HG03469 (cell line): Measurements from ENCODE around the gene PGA3.
"Not testable (repeated sequence)": the region's sequence is repeated elsewhere in the genome, so short reads cannot be mapped to it uniquely, and the experiment has no call there.

Source experiments
- ATAC-seq: cut with Tn5 transposase; IDR thresholded peaks from one replicate; pipeline ENCODE4 v1.9.1; 2021; ENCODE audit warnings: mild to moderate bottlenecking, moderate library complexity, moderate number of reproducible peaks; ENCODE audit not compliant: unreplicated experiment

PGA3 gene

DNA sequence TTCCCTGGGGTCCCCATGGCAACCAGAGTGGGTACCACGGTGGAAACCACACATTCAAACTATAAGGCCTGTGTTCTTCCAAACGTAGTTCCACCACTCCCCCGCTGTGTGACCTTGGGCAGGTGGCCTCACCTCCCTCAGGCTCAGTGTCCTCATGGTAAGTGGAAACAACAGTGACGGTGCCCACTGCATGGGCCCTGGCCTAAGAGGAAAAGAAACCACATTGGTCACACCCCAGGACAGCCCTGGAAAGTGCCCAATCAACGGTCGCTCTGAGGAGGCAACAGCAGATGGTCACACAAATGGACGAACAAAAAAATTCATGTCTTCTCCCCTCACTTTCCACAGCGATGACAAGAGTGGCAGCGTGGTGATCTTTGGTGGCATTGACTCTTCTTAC, 44.8 kb downstream of the PGA3 start:
- ATAC-seq, result not testable (repeated sequence)

DNA sequence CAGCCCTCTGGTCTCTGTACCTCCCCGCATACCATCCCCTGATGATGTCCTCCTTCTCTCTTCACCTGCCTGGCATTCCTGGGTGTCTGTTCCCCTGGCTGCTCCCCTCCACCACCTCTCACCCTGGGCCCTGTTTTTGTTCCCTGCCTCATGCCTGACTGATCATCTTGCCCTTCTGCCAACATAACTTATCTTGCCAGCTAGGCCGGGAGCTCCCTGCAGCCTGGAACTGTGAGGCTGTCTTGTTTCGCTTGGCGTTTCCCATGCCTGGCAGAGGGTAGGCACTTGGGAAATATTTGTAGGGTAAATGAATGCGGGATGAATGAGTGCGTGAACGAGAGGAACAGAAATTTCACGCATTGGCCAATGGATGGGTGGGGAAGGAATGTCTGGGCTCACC, 45.9 kb downstream of the PGA3 start:
- not testable (repeated sequence) for ATAC-seq

DNA sequence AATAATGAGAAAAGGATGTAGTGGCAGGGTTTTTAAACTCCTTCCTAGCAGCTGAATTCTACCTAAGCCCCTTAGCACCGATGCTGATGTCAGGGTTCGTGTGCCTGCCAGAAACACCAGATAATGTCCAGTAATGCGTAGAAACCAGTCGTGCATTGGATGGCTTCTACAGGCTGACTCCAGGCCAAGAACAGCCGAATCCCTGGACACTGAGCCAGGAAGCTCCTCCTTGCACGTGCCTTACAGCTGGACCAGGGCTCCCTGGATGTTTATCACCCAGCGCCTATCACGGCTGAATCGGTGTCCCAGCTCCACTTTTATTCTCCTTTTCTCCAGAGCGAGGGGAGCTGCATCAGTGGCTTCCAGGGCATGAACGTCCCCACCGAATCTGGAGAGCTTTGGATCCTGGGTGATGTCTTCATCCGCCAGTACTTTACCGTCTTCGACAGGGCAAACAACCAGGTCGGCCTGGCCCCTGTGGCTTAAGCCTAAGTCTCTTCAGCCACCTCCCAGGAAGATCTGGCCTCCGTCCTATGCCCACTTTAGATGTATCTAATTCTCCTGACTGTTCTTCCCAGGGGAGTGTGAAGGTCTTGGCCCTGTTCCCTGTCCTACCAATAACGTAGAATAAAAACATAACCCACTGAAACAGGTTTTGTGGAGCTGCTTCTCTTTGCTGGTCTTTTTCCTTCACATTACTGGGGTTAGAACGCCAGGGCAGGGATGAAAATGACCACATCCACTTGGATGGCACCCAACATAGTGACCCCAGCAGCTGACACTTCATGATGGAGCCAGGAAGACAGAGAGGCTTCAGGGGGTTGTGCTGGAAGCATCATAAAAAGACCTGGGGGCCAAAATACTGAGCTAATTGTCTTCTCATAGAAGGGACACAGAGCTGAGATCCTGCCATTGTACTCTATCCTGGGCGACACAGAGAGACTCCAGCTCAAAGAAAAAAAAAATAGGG, 47.8 kb downstream of the PGA3 start:
- not testable (repeated sequence) for ATAC-seq

DNA sequence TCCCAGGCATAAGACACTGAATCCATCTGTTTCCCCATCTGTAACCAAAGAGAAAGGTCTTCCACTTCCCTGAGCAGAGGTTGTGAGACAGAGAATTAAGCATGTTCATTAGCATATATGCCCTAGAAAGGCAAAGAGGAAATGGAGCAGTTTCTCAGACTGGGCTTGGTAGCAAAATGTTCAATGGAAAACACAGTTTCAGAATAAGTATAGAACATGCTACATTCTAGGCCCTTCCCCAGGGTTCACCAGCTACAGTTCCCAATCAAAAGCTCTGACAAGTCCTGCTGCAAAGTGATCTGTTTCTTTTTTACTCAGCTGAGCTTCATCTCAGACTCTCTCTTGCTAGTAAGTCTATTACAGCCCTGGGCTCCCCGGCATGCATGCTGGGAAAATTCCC, 49.0 kb downstream of the PGA3 start:
- ATAC-seq, result not testable (repeated sequence)

DNA sequence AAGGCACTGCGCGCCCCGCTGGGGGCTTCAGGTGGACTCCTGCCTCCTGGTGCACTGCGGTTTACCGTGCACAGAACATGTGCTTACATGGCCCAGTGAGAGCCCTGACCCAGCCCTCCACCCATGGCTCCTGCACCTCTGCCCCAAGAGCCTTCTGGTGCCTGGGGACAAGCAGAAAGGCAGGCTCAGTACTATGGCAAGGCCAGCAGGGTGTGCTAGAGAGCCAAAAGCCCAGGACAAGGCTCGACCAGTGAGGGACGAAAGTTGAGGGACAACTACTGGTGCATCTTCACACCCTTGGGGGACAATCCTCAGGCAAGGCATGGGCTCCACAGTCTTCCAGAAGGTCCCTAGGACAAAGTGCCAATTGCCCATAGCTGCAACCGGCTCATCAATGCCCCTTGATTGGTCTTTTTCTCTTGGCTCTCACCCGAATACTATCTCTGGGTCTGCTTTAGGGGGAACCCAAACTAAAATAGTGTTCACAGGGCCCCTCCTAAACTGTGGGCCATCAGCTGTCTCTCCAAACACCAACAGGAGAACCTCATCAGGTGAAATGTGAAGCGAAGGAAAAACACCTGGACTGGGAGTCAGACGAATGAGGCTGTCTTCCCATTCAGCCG, 51.2 kb downstream of the PGA3 start:
- no peak for ATAC-seq

DNA sequence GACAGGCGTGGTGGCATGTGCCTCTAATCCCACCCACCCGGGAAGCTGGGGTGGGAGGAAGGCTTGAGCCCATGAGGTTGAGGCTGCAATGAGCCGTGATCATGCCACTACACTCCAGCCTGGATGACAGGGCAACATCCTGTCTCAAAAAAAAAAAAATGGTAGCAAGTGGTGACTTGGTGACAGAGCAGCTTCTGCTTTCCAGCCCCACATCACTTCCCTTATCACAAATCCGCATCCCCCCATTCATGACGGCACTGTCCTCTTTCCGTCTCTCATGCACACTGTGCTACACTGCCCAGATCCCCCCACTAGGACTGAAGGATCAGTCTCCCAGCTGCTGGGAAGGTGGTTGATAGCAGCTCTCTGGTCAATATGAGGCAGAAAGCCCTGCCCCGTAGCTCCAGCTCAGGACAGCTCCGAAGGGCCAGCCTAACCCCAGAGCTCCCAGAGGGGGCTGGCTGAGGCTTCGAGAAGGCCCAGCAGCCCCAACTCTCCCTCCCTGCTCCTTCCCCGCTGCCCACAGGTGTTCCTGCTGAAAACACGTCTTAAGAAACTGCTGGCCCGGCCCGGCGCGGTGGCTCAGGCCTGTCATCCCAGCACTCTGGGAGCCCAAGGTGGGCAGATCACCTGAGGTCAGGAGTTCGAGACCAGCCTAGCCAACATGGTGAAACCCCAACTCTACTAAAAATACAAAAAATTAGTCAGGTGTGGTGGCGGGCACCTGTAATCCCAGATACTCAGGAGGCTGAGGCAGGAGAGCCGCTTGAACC, 53.6 kb downstream of the PGA3 start:
- no peak for ATAC-seq

DNA sequence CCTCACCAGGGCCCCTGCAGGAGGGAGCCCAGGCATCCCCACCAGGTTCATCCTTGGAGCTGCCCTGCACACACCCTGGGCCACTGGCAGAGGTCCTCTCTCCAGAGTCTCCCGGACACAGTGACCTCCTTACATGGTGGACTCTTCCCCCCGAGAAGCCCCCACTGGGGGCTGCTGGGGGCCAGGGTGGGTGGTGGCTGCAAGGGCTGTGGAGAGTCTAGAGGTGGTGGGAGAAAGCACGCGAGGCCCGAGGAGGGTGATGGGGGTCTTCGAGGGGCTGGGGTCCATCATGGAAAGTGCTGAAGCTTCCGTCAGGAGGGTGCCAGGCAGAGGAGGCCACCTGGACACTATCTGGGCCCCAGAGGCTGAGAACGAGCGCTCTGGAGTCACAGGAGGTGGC, 55.2 kb downstream of the PGA3 start:
- ATAC-seq, result no peak

DNA sequence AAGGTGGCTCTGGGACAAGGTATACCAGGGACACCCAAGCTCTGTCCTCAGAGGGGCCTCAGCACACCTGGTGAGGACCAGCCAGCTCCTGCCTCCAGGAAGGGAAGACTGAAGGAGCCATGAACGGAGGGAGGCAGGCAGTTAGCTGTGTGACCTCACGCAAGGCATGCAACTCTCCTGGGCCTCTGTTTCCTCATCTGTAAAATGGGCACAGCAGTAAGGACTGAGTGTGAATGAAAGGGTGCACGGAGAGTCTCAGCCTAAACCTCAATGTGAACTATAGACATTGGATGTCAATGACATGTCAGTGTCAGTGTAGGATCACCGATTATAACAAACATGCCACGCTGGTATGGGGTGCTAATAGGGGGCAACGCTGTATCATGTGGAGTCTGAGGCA, 56.0 kb downstream of the PGA3 start:
- ATAC-seq, result no peak
